H9 (cell line): ENCODE data around the gene ASF1B. TPM values are rescaled to one million over a fixed set of nuclear protein-coding genes. Genes with fewer than 3 reads are reported as not detected.

Experiments
- DNase-seq: peaks from one replicate; pipeline ENCODE4 v3.0.0-alpha.2; 2017
- H2AFZ ChIP-seq: one replicate; pipeline ENCODE4 v1.6.1; 2013; ENCODE audit warnings: mild to moderate bottlenecking, low read length, control low read depth, moderate library complexity
- H2AK5ac ChIP-seq: 2 replicates; pipeline ENCODE4 v1.6.1; 2013; ENCODE audit warnings: low read length, control low read depth, mixed read lengths; ENCODE audit not compliant: insufficient read length
- H2BK120ac ChIP-seq: one replicate; pipeline ENCODE4 v1.6.1; 2013; ENCODE audit warnings: low read depth, mild to moderate bottlenecking, low read length, control low read depth, inconsistent platforms; ENCODE audit not compliant: poor library complexity, severe bottlenecking
- H2BK12ac ChIP-seq: 2 replicates; pipeline ENCODE4 v1.6.1; 2013; ENCODE audit warnings: low read length, control low read depth, mixed read lengths, low read depth; ENCODE audit not compliant: insufficient read length
- H2BK15ac ChIP-seq: 2 replicates; pipeline ENCODE4 v1.6.1; 2013; ENCODE audit warnings: low read depth, low read length, control low read depth
- H2BK20ac ChIP-seq: one replicate; pipeline ENCODE4 v1.6.1; 2013; ENCODE audit warnings: low read depth, mild to moderate bottlenecking, low read length, control low read depth, inconsistent platforms; ENCODE audit not compliant: poor library complexity, severe bottlenecking
- H2BK5ac ChIP-seq: 2 replicates; pipeline ENCODE4 v1.6.1; 2013; ENCODE audit warnings: low read length, control low read depth, mixed read lengths; ENCODE audit not compliant: insufficient read length
- H3K14ac ChIP-seq: 2 replicates; pipeline ENCODE4 v1.6.1; 2013; ENCODE audit warnings: low read length, control low read depth; ENCODE audit not compliant: insufficient read depth
- H3K18ac ChIP-seq: 2 replicates; pipeline ENCODE4 v1.6.1; 2013; ENCODE audit warnings: low read depth, mild to moderate bottlenecking, mixed read lengths, low read length, control low read depth; ENCODE audit not compliant: insufficient read length
- H3K23ac ChIP-seq: 2 replicates; pipeline ENCODE4 v1.6.1; 2013; ENCODE audit warnings: low read length, control low read depth, mixed read lengths, low read depth; ENCODE audit not compliant: insufficient read length
- H3K23me2 ChIP-seq: 2 replicates; pipeline ENCODE4 v1.6.1; 2013; ENCODE audit warnings: low read depth, mild to moderate bottlenecking, mixed read lengths, low read length, control low read depth; ENCODE audit not compliant: insufficient read length, poor library complexity, severe bottlenecking
- H3K27ac ChIP-seq: 2 replicates; pipeline ENCODE4 v1.5.1; 2013; ENCODE audit warnings: low read length, control low read depth, mixed read lengths, low read depth; ENCODE audit not compliant: insufficient read length
- H3K27me3 ChIP-seq: 2 replicates; pipeline ENCODE4 v1.6.1; 2013; ENCODE audit warnings: low read length, control low read depth, inconsistent platforms; ENCODE audit not compliant: insufficient read depth
- H3K4ac ChIP-seq: 2 replicates; pipeline ENCODE4 v1.6.1; 2013; ENCODE audit warnings: low read depth, mild to moderate bottlenecking, control low read depth, inconsistent platforms, low read length, moderate library complexity
- H3K4me1 ChIP-seq: 2 replicates; pipeline ENCODE4 v1.6.1; 2013; ENCODE audit warnings: low read length, control low read depth, inconsistent platforms; ENCODE audit not compliant: insufficient read depth
- H3K4me2 ChIP-seq: 2 replicates; pipeline ENCODE4 v1.6.1; 2013; ENCODE audit warnings: low read length, control low read depth, mixed read lengths; ENCODE audit not compliant: insufficient read length, insufficient read depth
- H3K56ac ChIP-seq: 2 replicates; pipeline ENCODE4 v1.6.1; 2013; ENCODE audit warnings: low read depth, mild to moderate bottlenecking, mixed read lengths, low read length, control low read depth; ENCODE audit not compliant: insufficient read length
- H3K79me1 ChIP-seq: 2 replicates; pipeline ENCODE4 v1.6.1; 2013; ENCODE audit warnings: low read depth, mild to moderate bottlenecking, moderate library complexity, low read length, control low read depth, inconsistent platforms; ENCODE audit not compliant: insufficient read depth, poor library complexity, severe bottlenecking
- H3K79me2 ChIP-seq: 2 replicates; pipeline ENCODE4 v1.6.1; 2013; ENCODE audit warnings: low read length, control low read depth, inconsistent platforms; ENCODE audit not compliant: insufficient read depth
- H3K9ac ChIP-seq: 2 replicates; pipeline ENCODE4 v1.6.1; 2013; ENCODE audit warnings: low read length, control low read depth, mixed read lengths; ENCODE audit not compliant: insufficient read length; ENCODE audit errors: extremely low read depth
- H3K9me3 ChIP-seq: one replicate; pipeline ENCODE4 v1.6.1; 2013; ENCODE audit warnings: low read depth, low read length, inconsistent platforms; ENCODE audit not compliant: control insufficient read depth
- H3T11ph ChIP-seq: one replicate; pipeline ENCODE4 v1.6.1; 2013; ENCODE audit warnings: mild to moderate bottlenecking, low read length, control low read depth, inconsistent platforms
- H4K20me1 ChIP-seq: one replicate; pipeline ENCODE4 v1.6.1; 2013; ENCODE audit not compliant: control insufficient read depth, insufficient read length, insufficient read depth
- H4K5ac ChIP-seq: 2 replicates; pipeline ENCODE4 v1.6.1; 2013; ENCODE audit warnings: low read depth, mild to moderate bottlenecking, mixed read lengths, low read length, control low read depth; ENCODE audit not compliant: insufficient read length
- H4K8ac ChIP-seq: replicated peaks from 2 replicates; pipeline ENCODE4 v1.6.1; 2013; ENCODE audit warnings: low read length, control low read depth, mixed read lengths, low read depth; ENCODE audit not compliant: insufficient read length
- H4K91ac ChIP-seq: 2 replicates; pipeline ENCODE4 v1.6.1; 2013; ENCODE audit warnings: low read depth, mild to moderate bottlenecking, moderate library complexity, mixed read lengths, low read length, control low read depth; ENCODE audit not compliant: insufficient read length
- H3K27ac Mint-ChIP-seq, 3 experiments: 2 replicates in 2 of 3; 3 replicates in 1 of 3; pipeline ENCODE4 v1.8.0; 2020 to 2021; ENCODE audit warnings: mixed read lengths in 3 of 3, mild to moderate bottlenecking in 1 of 3, moderate library complexity in 1 of 3
- H3K27me3 Mint-ChIP-seq: 2 replicates; pipeline ENCODE4 v1.8.0; 2021; ENCODE audit warnings: low read depth, mild to moderate bottlenecking, moderate library complexity, mixed read lengths
- H3K36me3 Mint-ChIP-seq, 3 experiments: 2 replicates in 2 of 3; 3 replicates in 1 of 3; pipeline ENCODE4 v1.8.0; 2020 to 2021; ENCODE audit warnings: low read depth in 3 of 3, mixed read lengths in 3 of 3; ENCODE audit not compliant: insufficient read depth in 1 of 3
- H3K4me1 Mint-ChIP-seq, 2 experiments: 2 replicates each; pipeline ENCODE4 v1.8.0; 2020; ENCODE audit warnings: mixed read lengths in 2 of 2
- H3K4me3 Mint-ChIP-seq, 2 experiments: 2 replicates in 1 of 2; 3 replicates in 1 of 2; pipeline ENCODE4 v1.8.0; 2020 to 2021; ENCODE audit warnings: mild to moderate bottlenecking in 2 of 2, mixed read lengths in 2 of 2, moderate library complexity in 1 of 2
- H3K9me3 Mint-ChIP-seq, 2 experiments: 2 replicates in 1 of 2; 3 replicates in 1 of 2; pipeline ENCODE4 v1.8.0; 2020; ENCODE audit warnings: mild to moderate bottlenecking in 2 of 2, mixed read lengths in 2 of 2, moderate library complexity in 1 of 2
- CTCF ChIP-seq: fragments of 200-600 bp; sonication (generic); conservative IDR thresholded peaks from 3 replicates; pipeline ENCODE4 v1.8.0; 2021; ENCODE audit warnings: antibody characterized with exemption, mild to moderate bottlenecking
- WGBS: extraction: QIAGEN DNeasy Blood & Tissue Kit; methylation state at CpG from one replicate; pipeline ENCODE4 v1.1.7; 2013; ENCODE audit warnings: missing lambda C conversion rate, low lambda C conversion rate, mixed read lengths; ENCODE audit not compliant: insufficient read length; ENCODE audit errors: extremely low coverage; 5-methylcytosine and 5-hydroxymethylcytosine counted together
- total RNA-seq: library from RNA; stranded (reverse); gene quantifications from 2 replicates; pipeline ENCODE4 v1.2.1, GENCODE V29; 2021

The ASF1B gene
- total RNA-seq, 1 experiment from 2014 or later, result 46.6 TPM

- Histone ChIP-seq H4K91ac (no peak overlapping the region), H3K27me3 (no peaks in the 10 kb centered on the region), H2AK5ac (no peak overlapping the region), H3K18ac (no peak overlapping the region), H3T11ph (no peak overlapping the region), H3K4ac (no peak overlapping the region), H3K9me3 (peaks cover 6% of the 10 kb centered on the region), H4K8ac (no peak overlapping the region), H3K79me1 (no peaks in the 10 kb centered on the region), H2BK120ac (no peak overlapping the region), H2BK15ac (no peak overlapping the region), H3K27ac (no peak overlapping the region), H3K4me1 (no peaks in the 10 kb centered on the region), H3K14ac (no peak overlapping the region), H3K4me2 (no peak overlapping the region), H3K23ac (no peak overlapping the region), H3K9ac (no peak overlapping the region), H2BK20ac (no peak overlapping the region), H4K20me1 (no peaks in the 10 kb centered on the region), H3K79me2 (no peaks in the 10 kb centered on the region), H2BK12ac (no peak overlapping the region), H2BK5ac (no peak overlapping the region), H2AFZ (no peak overlapping the region), H4K5ac (no peak overlapping the region), H3K56ac (no peak overlapping the region), H3K23me2 (peaks cover 6% of the 10 kb centered on the region)
- Mint-ChIP-seq H3K36me3 (peaks cover 6 to 32% (median 22%) of the 10 kb centered on the region in 3 experiments), H3K27me3 (peaks cover 20% of the 10 kb centered on the region), H3K4me1 (peaks cover 7 to 8% of the 10 kb centered on the region in 2 experiments; a peak in 3 of 4 replicates), H3K27ac (peak overlapping the region in 1 of 3 experiments; percentile 75; a peak in 2 of 7 replicates), H3K4me3 (0 out of 5 replicates have a peak overlapping the region, but pooled peaks of 1 of the 2 experiments have one; percentile 31), H3K9me3 (peaks cover 13 to 15% of the 10 kb centered on the region in 2 experiments)
- no CpG with 5 or more reads among the region's 11 CpGs for WGBS
- no peak for DNase-seq
- peak; percentile 52 for TF ChIP-seq CTCF
Measured at GRCh38 chr19:14096272-14096992, 40.0 kb downstream of the ASF1B start.
